Measurements from ENCODE around the gene DCLK3.

Gene DCLK3

DNA sequence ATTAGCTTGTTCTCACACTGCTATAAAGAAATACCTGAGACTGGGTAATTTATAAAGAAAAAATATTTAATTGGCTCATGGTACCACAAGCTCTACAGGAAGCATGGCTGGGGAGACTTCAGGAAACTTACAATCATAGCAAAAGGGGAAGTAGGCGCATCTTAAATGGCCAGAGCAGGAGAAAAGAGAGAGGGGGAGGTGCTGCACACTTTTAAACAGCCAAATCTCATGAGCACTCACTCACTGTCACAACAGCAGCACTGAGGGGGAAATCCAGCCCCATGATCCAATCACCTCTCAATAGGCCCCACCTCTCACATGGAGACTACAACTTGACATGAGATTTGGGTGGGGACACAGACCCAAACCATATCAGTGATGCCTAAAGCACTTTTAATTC is 82.5 kb downstream of the DCLK3 start:
- no peak for DNase-seq (ENCODE audit: low read depth in 2 of 2)
- TF ChIP-seq, protein P1, sequence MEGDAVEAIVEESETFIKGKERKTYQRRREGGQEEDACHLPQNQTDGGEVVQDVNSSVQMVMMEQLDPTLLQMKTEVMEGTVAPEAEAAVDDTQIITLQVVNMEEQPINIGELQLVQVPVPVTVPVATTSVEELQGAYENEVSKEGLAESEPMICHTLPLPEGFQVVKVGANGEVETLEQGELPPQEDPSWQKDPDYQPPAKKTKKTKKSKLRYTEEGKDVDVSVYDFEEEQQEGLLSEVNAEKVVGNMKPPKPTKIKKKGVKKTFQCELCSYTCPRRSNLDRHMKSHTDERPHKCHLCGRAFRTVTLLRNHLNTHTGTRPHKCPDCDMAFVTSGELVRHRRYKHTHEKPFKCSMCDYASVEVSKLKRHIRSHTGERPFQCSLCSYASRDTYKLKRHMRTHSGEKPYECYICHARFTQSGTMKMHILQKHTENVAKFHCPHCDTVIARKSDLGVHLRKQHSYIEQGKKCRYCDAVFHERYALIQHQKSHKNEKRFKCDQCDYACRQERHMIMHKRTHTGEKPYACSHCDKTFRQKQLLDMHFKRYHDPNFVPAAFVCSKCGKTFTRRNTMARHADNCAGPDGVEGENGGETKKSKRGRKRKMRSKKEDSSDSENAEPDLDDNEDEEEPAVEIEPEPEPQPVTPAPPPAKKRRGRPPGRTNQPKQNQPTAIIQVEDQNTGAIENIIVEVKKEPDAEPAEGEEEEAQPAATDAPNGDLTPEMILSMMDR (IDR thresholded peaks at IDR 0.05; ENCODE audit: low read depth, low read length): no peak
- no peak overlapping the region for H3K4me3 ChIP-seq (replicated peaks in 1 of 2; ENCODE audit: low read depth in 2 of 2, low read length in 2 of 2)

GRCh38 chr3:36680952-36681351 is 83.4 kb downstream of the DCLK3 start:
- no peak for DNase-seq (ENCODE audit: low read depth in 2 of 2)
- TF ChIP-seq, protein P1 (IDR thresholded peaks at IDR 0.05; ENCODE audit: low read depth, low read length): no peak
- no peak overlapping the region for H3K4me3 ChIP-seq (replicated peaks in 1 of 2; ENCODE audit: low read depth in 2 of 2, low read length in 2 of 2)

- TF ChIP-seq, protein P1 (IDR thresholded peaks at IDR 0.05; ENCODE audit: low read depth, low read length): no peak
- peak; percentile 78 to 95 for DNase-seq (ENCODE audit: low read depth in 2 of 2)
- no peak overlapping the region for H3K4me3 ChIP-seq (replicated peaks in 1 of 2; ENCODE audit: low read depth in 2 of 2, low read length in 2 of 2)
Measured at GRCh38 chr3:36679384-36680200, 84.8 kb downstream of the DCLK3 start.

DNA sequence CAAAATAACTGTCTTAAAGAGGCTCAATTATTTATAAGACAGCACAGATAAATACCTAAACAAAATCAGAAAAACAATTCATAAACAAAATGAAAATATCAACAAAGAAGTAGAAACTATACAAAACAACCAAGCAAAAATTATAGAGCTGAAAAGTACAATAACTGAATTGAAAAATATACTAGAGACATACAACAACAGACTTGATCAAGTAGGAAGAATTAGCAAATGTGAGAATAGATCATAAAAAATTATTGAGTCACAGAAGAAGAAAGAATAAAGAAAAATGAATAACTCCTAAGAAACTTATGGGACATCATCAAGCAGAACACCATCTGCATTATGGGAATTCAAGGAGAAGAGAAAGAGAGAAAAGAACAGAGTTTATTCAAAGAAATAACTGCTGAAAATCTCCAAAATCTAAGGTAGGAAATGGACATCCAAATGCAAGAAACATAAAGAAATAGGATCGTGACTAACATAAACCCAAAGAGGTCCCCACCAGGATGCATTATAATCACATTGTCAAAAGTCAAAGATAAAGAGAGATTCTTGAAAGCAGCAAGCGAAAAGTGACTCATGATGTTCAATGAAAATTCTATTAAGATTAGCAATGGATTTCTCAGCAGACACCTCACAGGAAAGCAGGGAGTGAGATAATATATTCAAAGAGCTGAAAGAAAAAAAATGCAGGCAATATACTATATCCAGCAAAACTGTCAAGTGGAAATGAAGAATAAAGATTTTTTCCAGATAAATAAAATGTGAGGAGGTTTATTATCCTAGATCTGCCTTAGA is 85.9 kb downstream of the DCLK3 start:
- TF ChIP-seq, protein P1 (IDR thresholded peaks at IDR 0.05; ENCODE audit: low read depth, low read length): no peak
- peak; percentile 7 to 78 for DNase-seq (ENCODE audit: low read depth in 2 of 2)
- no peak overlapping the region for H3K4me3 ChIP-seq (replicated peaks in 1 of 2; ENCODE audit: low read depth in 2 of 2, low read length in 2 of 2)

GRCh38 chr3:36677331-36678007 is 86.9 kb downstream of the DCLK3 start:
- peak; percentile 51 to 98 for DNase-seq (ENCODE audit: low read depth in 2 of 2)
- peak overlapping the region in 1 of 2 donors; percentile 3 for H3K4me3 ChIP-seq (replicated peaks in 1 of 2; ENCODE audit: low read depth in 2 of 2, low read length in 2 of 2)
- TF ChIP-seq, protein P1 (IDR thresholded peaks at IDR 0.05; ENCODE audit: low read depth, low read length): peak; percentile 26

DNA sequence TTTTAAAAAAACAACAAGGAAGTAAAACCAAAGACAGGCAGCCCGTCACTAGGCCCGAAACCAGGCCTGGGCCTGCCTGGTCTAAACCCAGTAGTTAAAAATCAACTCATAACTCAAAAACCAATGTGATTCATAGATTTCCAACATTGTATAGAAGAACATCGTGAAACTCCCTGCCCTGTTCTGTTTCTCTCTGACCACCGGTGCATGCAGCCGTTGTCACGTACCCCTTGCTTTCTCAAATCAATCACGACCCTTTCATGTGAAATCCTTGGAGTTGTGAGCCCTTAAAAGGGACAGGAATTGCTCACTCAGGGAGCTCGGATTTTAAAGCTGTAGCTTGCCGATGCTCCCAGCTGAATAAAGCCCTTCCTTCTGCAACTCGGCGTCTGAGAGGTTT is 89.5 kb downstream of the DCLK3 start:
- TF ChIP-seq, protein P1 (IDR thresholded peaks at IDR 0.05; ENCODE audit: low read depth, low read length): no peak
- H3K4me3 ChIP-seq (replicated peaks in 1 of 2; ENCODE audit: low read depth in 2 of 2, low read length in 2 of 2): no peak overlapping the region
- DNase-seq (ENCODE audit: low read depth in 2 of 2): no peak
